Measurements from ENCODE around the gene RNFT2.
"Not testable (repeated sequence)": the region's sequence is repeated elsewhere in the genome, so short reads cannot be mapped to it uniquely, and the experiment has no call there.

The RNFT2 gene

GRCh38 chr12:116745554-116745953 lies 7.4 kb downstream of the RNFT2 start:
- H3K27me3 ChIP-seq (ENCODE audit: insufficient read depth, low read length), result no peaks in the 10 kb centered on the region
- no peaks in the 10 kb centered on the region for H3K36me3 ChIP-seq (ENCODE audit: insufficient read depth, low read length)
- no peak overlapping the region for H2AFZ ChIP-seq (ENCODE audit: low read length, unreplicated experiment)
- no peak overlapping the region for H3K4me3 ChIP-seq (ENCODE audit: low read depth, low read length)
- no peaks in the 10 kb centered on the region for H3K4me1 ChIP-seq (ENCODE audit: control insufficient read depth, insufficient read depth, low read length, unreplicated experiment)
- no peaks in the 10 kb centered on the region for H3K79me2 ChIP-seq (ENCODE audit: control insufficient read depth, insufficient read depth, low read length, unreplicated experiment)
- no peak overlapping the region for H3K27ac ChIP-seq (ENCODE audit: low read depth, low read length)

GRCh38 chr12:116749884-116750283 lies 11.8 kb downstream of the RNFT2 start:
- H3K79me2 ChIP-seq (ENCODE audit: control insufficient read depth, insufficient read depth, low read length, unreplicated experiment), result no peaks in the 10 kb centered on the region
- H3K36me3 ChIP-seq (ENCODE audit: insufficient read depth, low read length), result no peaks in the 10 kb centered on the region
- H2AFZ ChIP-seq (ENCODE audit: low read length, unreplicated experiment), result no peak overlapping the region
- no peaks in the 10 kb centered on the region for H3K4me1 ChIP-seq (ENCODE audit: control insufficient read depth, insufficient read depth, low read length, unreplicated experiment)
- H3K27me3 ChIP-seq (ENCODE audit: insufficient read depth, low read length), result no peaks in the 10 kb centered on the region
- H3K27ac ChIP-seq (ENCODE audit: low read depth, low read length), result no peak overlapping the region
- no peak overlapping the region for H3K4me3 ChIP-seq (ENCODE audit: low read depth, low read length)

GRCh38 chr12:116750298-116750697 lies 12.2 kb downstream of the RNFT2 start:
- no peak overlapping the region for H3K4me3 ChIP-seq (ENCODE audit: low read depth, low read length)
- no peaks in the 10 kb centered on the region for H3K36me3 ChIP-seq (ENCODE audit: insufficient read depth, low read length)
- H3K27me3 ChIP-seq (ENCODE audit: insufficient read depth, low read length), result no peaks in the 10 kb centered on the region
- no peak overlapping the region for H3K27ac ChIP-seq (ENCODE audit: low read depth, low read length)
- H2AFZ ChIP-seq (ENCODE audit: low read length, unreplicated experiment), result no peak overlapping the region
- H3K79me2 ChIP-seq (ENCODE audit: control insufficient read depth, insufficient read depth, low read length, unreplicated experiment), result no peaks in the 10 kb centered on the region
- H3K4me1 ChIP-seq (ENCODE audit: control insufficient read depth, insufficient read depth, low read length, unreplicated experiment), result no peaks in the 10 kb centered on the region

GRCh38 chr12:116754097-116754496 lies 16.0 kb downstream of the RNFT2 start:
- H3K27ac ChIP-seq (ENCODE audit: low read depth, low read length); H3K36me3 ChIP-seq (ENCODE audit: insufficient read depth, low read length); H2AFZ ChIP-seq (ENCODE audit: low read length, unreplicated experiment); H3K79me2 ChIP-seq (ENCODE audit: control insufficient read depth, insufficient read depth, low read length, unreplicated experiment); H3K4me3 ChIP-seq (ENCODE audit: low read depth, low read length); H3K27me3 ChIP-seq (ENCODE audit: insufficient read depth, low read length); H3K4me1 ChIP-seq (ENCODE audit: control insufficient read depth, insufficient read depth, low read length, unreplicated experiment): not testable (repeated sequence)

- not testable (repeated sequence) for H3K4me1 ChIP-seq (ENCODE audit: control insufficient read depth, insufficient read depth, low read length, unreplicated experiment); H3K27me3 ChIP-seq (ENCODE audit: insufficient read depth, low read length); H3K79me2 ChIP-seq (ENCODE audit: control insufficient read depth, insufficient read depth, low read length, unreplicated experiment); H3K36me3 ChIP-seq (ENCODE audit: insufficient read depth, low read length); H3K27ac ChIP-seq (ENCODE audit: low read depth, low read length); H3K4me3 ChIP-seq (ENCODE audit: low read depth, low read length); H2AFZ ChIP-seq (ENCODE audit: low read length, unreplicated experiment)
Observed at GRCh38 chr12:116754783-116755182, 16.7 kb downstream of the RNFT2 start.

- no peaks in the 10 kb centered on the region for H3K79me2 ChIP-seq (ENCODE audit: control insufficient read depth, insufficient read depth, low read length, unreplicated experiment)
- H3K27ac ChIP-seq (ENCODE audit: low read depth, low read length), result no peak overlapping the region
- H2AFZ ChIP-seq (ENCODE audit: low read length, unreplicated experiment), result no peak overlapping the region
- H3K36me3 ChIP-seq (ENCODE audit: insufficient read depth, low read length), result no peaks in the 10 kb centered on the region
- H3K27me3 ChIP-seq (ENCODE audit: insufficient read depth, low read length), result no peaks in the 10 kb centered on the region
- H3K4me1 ChIP-seq (ENCODE audit: control insufficient read depth, insufficient read depth, low read length, unreplicated experiment), result no peaks in the 10 kb centered on the region
- H3K4me3 ChIP-seq (ENCODE audit: low read depth, low read length), result no peak overlapping the region
Observed at GRCh38 chr12:116759783-116760621, 21.9 kb downstream of the RNFT2 start.

GRCh38 chr12:116760622-116761020 lies 22.5 kb downstream of the RNFT2 start:
- H3K79me2 ChIP-seq (ENCODE audit: control insufficient read depth, insufficient read depth, low read length, unreplicated experiment), result no peaks in the 10 kb centered on the region
- H3K36me3 ChIP-seq (ENCODE audit: insufficient read depth, low read length), result no peaks in the 10 kb centered on the region
- no peak overlapping the region for H3K27ac ChIP-seq (ENCODE audit: low read depth, low read length)
- H3K27me3 ChIP-seq (ENCODE audit: insufficient read depth, low read length), result no peaks in the 10 kb centered on the region
- peaks cover 3% of the 10 kb centered on the region for H3K4me1 ChIP-seq (ENCODE audit: control insufficient read depth, insufficient read depth, low read length, unreplicated experiment)
- H2AFZ ChIP-seq (ENCODE audit: low read length, unreplicated experiment), result no peak overlapping the region
- H3K4me3 ChIP-seq (ENCODE audit: low read depth, low read length), result no peak overlapping the region

GRCh38 chr12:116761499-116761898 lies 23.4 kb downstream of the RNFT2 start:
- Histone ChIP-seq H3K36me3 (ENCODE audit: insufficient read depth, low read length) (no peaks in the 10 kb centered on the region), H2AFZ (ENCODE audit: low read length, unreplicated experiment) (no peak overlapping the region), H3K4me1 (ENCODE audit: control insufficient read depth, insufficient read depth, low read length, unreplicated experiment) (peaks cover 3% of the 10 kb centered on the region), H3K4me3 (ENCODE audit: low read depth, low read length) (no peak overlapping the region), H3K79me2 (ENCODE audit: control insufficient read depth, insufficient read depth, low read length, unreplicated experiment) (no peaks in the 10 kb centered on the region), H3K27me3 (ENCODE audit: insufficient read depth, low read length) (no peaks in the 10 kb centered on the region), H3K27ac (ENCODE audit: low read depth, low read length) (no peak overlapping the region)

GRCh38 chr12:116765271-116765670 lies 27.2 kb downstream of the RNFT2 start:
- Histone ChIP-seq H3K27ac (ENCODE audit: low read depth, low read length) (no peak overlapping the region), H3K4me3 (ENCODE audit: low read depth, low read length) (no peak overlapping the region), H3K36me3 (ENCODE audit: insufficient read depth, low read length) (no peaks in the 10 kb centered on the region), H3K4me1 (ENCODE audit: control insufficient read depth, insufficient read depth, low read length, unreplicated experiment) (peaks cover 3% of the 10 kb centered on the region), H3K27me3 (ENCODE audit: insufficient read depth, low read length) (no peaks in the 10 kb centered on the region), H3K79me2 (ENCODE audit: control insufficient read depth, insufficient read depth, low read length, unreplicated experiment) (no peaks in the 10 kb centered on the region), H2AFZ (ENCODE audit: low read length, unreplicated experiment) (no peak overlapping the region)

GRCh38 chr12:116766285-116766684 lies 28.2 kb downstream of the RNFT2 start:
- Histone ChIP-seq H2AFZ (ENCODE audit: low read length, unreplicated experiment) (no peak overlapping the region), H3K27me3 (ENCODE audit: insufficient read depth, low read length) (no peaks in the 10 kb centered on the region), H3K4me3 (ENCODE audit: low read depth, low read length) (no peak overlapping the region), H3K36me3 (ENCODE audit: insufficient read depth, low read length) (no peaks in the 10 kb centered on the region), H3K27ac (ENCODE audit: low read depth, low read length) (no peak overlapping the region), H3K4me1 (ENCODE audit: control insufficient read depth, insufficient read depth, low read length, unreplicated experiment) (peaks cover 3% of the 10 kb centered on the region), H3K79me2 (ENCODE audit: control insufficient read depth, insufficient read depth, low read length, unreplicated experiment) (no peaks in the 10 kb centered on the region)

- Histone ChIP-seq H3K79me2 (ENCODE audit: control insufficient read depth, insufficient read depth, low read length, unreplicated experiment) (no peaks in the 10 kb centered on the region), H2AFZ (ENCODE audit: low read length, unreplicated experiment) (no peak overlapping the region), H3K27ac (ENCODE audit: low read depth, low read length) (no peak overlapping the region), H3K4me1 (ENCODE audit: control insufficient read depth, insufficient read depth, low read length, unreplicated experiment) (peaks cover 3% of the 10 kb centered on the region), H3K36me3 (ENCODE audit: insufficient read depth, low read length) (no peaks in the 10 kb centered on the region), H3K4me3 (ENCODE audit: low read depth, low read length) (no peak overlapping the region), H3K27me3 (ENCODE audit: insufficient read depth, low read length) (no peaks in the 10 kb centered on the region)
Observed at GRCh38 chr12:116766746-116767145, 28.6 kb downstream of the RNFT2 start.
